ENCODE results near the gene PGS1.

Gene PGS1

GRCh38 chr17:78422267-78422605, 43.8 kb downstream of the PGS1 start:
- H3K4me3 ChIP-seq (ENCODE audit: low read length), result no peak overlapping the region
- no peak for DNase-seq (ENCODE audit: low read depth)
- TF ChIP-seq CTCF (IDR thresholded peaks at IDR 0.05; ENCODE audit: insufficient read depth, low read depth, low read length, missing control alignments), result no peak

GRCh38 chr17:78422872-78423588, 44.6 kb downstream of the PGS1 start:
- no peak for DNase-seq (ENCODE audit: low read depth)
- TF ChIP-seq CTCF (IDR thresholded peaks at IDR 0.05; ENCODE audit: insufficient read depth, low read depth, low read length, missing control alignments), result no peak
- no peak overlapping the region for H3K4me3 ChIP-seq (ENCODE audit: low read length)

- no peak overlapping the region for H3K4me3 ChIP-seq (ENCODE audit: low read length)
- TF ChIP-seq CTCF (IDR thresholded peaks at IDR 0.05; ENCODE audit: insufficient read depth, low read depth, low read length, missing control alignments), result no peak
- DNase-seq (ENCODE audit: low read depth), result no peak
These were observed 45.7 kb downstream of the PGS1 start for GRCh38 chr17:78423961-78424675.

- DNase-seq (ENCODE audit: low read depth), result no peak
- H3K4me3 ChIP-seq (ENCODE audit: low read length), result no peak overlapping the region
- TF ChIP-seq CTCF (IDR thresholded peaks at IDR 0.05; ENCODE audit: insufficient read depth, low read depth, low read length, missing control alignments), result no peak
These were observed 47.0 kb downstream of the PGS1 start for GRCh38 chr17:78425429-78425828.

- H3K4me3 ChIP-seq (ENCODE audit: low read length), result no peak overlapping the region
- no peak for TF ChIP-seq CTCF (IDR thresholded peaks at IDR 0.05; ENCODE audit: insufficient read depth, low read depth, low read length, missing control alignments)
- DNase-seq (ENCODE audit: low read depth), result no peak
These were observed 47.9 kb downstream of the PGS1 start for GRCh38 chr17:78426293-78426879.

GRCh38 chr17:78427140-78427539, 48.7 kb downstream of the PGS1 start:
- no peak overlapping the region for H3K4me3 ChIP-seq (ENCODE audit: low read length)
- DNase-seq (ENCODE audit: low read depth), result no peak
- no peak for TF ChIP-seq CTCF (IDR thresholded peaks at IDR 0.05; ENCODE audit: insufficient read depth, low read depth, low read length, missing control alignments)
